ENCODE data around the gene UPK2.

GRCh38 chr11:118988280-118988679 is 32.2 kb downstream of the UPK2 start:
- TF ChIP-seq CTCF (IDR thresholded peaks at IDR 0.05): no peak
- TF ChIP-seq POLR2A (IDR thresholded peaks at IDR 0.05): no peak
